HG02623 (cell line): ENCODE data around the gene CEP131.
"Not testable (repeated sequence)": the region's sequence is repeated elsewhere in the genome, so short reads cannot be mapped to it uniquely, and the experiment has no call there.

Source experiments
- ATAC-seq: cut with Tn5 transposase; IDR thresholded peaks from one replicate; pipeline ENCODE4 v1.9.1; 2021; ENCODE audit warnings: moderate library complexity; ENCODE audit not compliant: unreplicated experiment

CEP131 gene

GRCh38 chr17:81228834-81229665 lies 6.3 kb upstream of the CEP131 start:
- no peak for ATAC-seq

GRCh38 chr17:81228420-81228819 lies 5.7 kb upstream of the CEP131 start:
- ATAC-seq: no peak

GRCh38 chr17:81227630-81228029 lies 4.9 kb upstream of the CEP131 start:
- not testable (repeated sequence) for ATAC-seq

GRCh38 chr17:81223762-81224130 lies 981 bp upstream of the CEP131 start:
- no peak for ATAC-seq

- ATAC-seq: peak; percentile 5
Measured at GRCh38 chr17:81222620-81222905, 202 bp downstream of the CEP131 start.

- no peak for ATAC-seq
Measured at GRCh38 chr17:81221842-81222619, 734 bp downstream of the CEP131 start.

GRCh38 chr17:81221371-81221841 lies 1.4 kb downstream of the CEP131 start:
- no peak for ATAC-seq

GRCh38 chr17:81219476-81220180 lies 3.1 kb downstream of the CEP131 start:
- ATAC-seq: no peak

- no peak for ATAC-seq
Measured at GRCh38 chr17:81218991-81219390, 3.8 kb downstream of the CEP131 start.

GRCh38 chr17:81218459-81218858 lies 4.3 kb downstream of the CEP131 start:
- ATAC-seq: no peak

GRCh38 chr17:81217491-81217890 lies 5.3 kb downstream of the CEP131 start:
- no peak for ATAC-seq

GRCh38 chr17:81213978-81214377 lies 8.8 kb downstream of the CEP131 start:
- ATAC-seq: no peak

- no peak for ATAC-seq
Measured at GRCh38 chr17:81212365-81212764, 10.4 kb downstream of the CEP131 start.

- ATAC-seq: no peak
Measured at GRCh38 chr17:81210868-81211267, 11.9 kb downstream of the CEP131 start.

GRCh38 chr17:81210466-81210865 lies 12.3 kb downstream of the CEP131 start:
- ATAC-seq: no peak

- no peak for ATAC-seq
Measured at GRCh38 chr17:81209141-81209540, 13.6 kb downstream of the CEP131 start.

GRCh38 chr17:81208651-81209050 lies 14.1 kb downstream of the CEP131 start:
- no peak for ATAC-seq

- ATAC-seq: no peak
Measured at GRCh38 chr17:81207610-81208581, 14.9 kb downstream of the CEP131 start.

- ATAC-seq: no peak
Measured at GRCh38 chr17:81206657-81207056, 16.1 kb downstream of the CEP131 start.

- ATAC-seq: no peak
Measured at GRCh38 chr17:81206166-81206565, 16.6 kb downstream of the CEP131 start.
